Activated CD4-positive, alpha-beta T cell treated with anti-CD3 and anti-CD28 coated beads, Interleukin-2, amount 10 ng/mL, durations not matched to agents 24 days and 14 days (primary cell): Measurements from ENCODE around the gene BAD. TPM values are rescaled to one million over a fixed set of nuclear protein-coding genes. Genes with fewer than 3 reads are reported as not detected.
"Not testable (repeated sequence)": the region's sequence is repeated elsewhere in the genome, so short reads cannot be mapped to it uniquely, and the experiment has no call there.

Experiments used
- DNase-seq: peaks from one replicate; pipeline ENCODE4 v3.0.0; 2022
- H3K27ac Mint-ChIP-seq: one replicate; pipeline ENCODE4 v1.8.0; 2022; ENCODE audit warnings: mild to moderate bottlenecking, mixed read lengths
- H3K27me3 Mint-ChIP-seq: one replicate; pipeline ENCODE4 v1.8.0; 2022; ENCODE audit warnings: mixed read lengths
- H3K36me3 Mint-ChIP-seq: one replicate; pipeline ENCODE4 v1.8.0; 2022; ENCODE audit warnings: low read depth, mild to moderate bottlenecking, mixed read lengths
- H3K4me1 Mint-ChIP-seq: one replicate; pipeline ENCODE4 v1.8.0; 2021; ENCODE audit warnings: mixed read lengths
- H3K4me3 Mint-ChIP-seq: one replicate; pipeline ENCODE4 v1.8.0; 2022; ENCODE audit warnings: mild to moderate bottlenecking, moderate library complexity, mixed read lengths
- H3K9me3 Mint-ChIP-seq: one replicate; pipeline ENCODE4 v1.8.0; 2021; ENCODE audit warnings: mixed read lengths
- intact Hi-C: fragments of 100-400 bp; cut with micrococcal nuclease; formaldehyde crosslinking; loops from one replicate; pipeline ENCODE4 v1.15.1; 2023
- total RNA-seq: library from RNA; stranded (reverse); gene quantifications from 2 replicates; pipeline ENCODE4 v1.2.3, GENCODE V29; 2022

BAD gene
- total RNA-seq, 1 donor from 2014 or later = 34.0 TPM

- DNase-seq = no peak
- intact Hi-C loops = loop anchor here (10.0 kb wide), 1 partner anchor 1644 kb away; the partner anchor contains the start of gene MTA2
- Mint-ChIP-seq H3K27me3 (no peaks in the 10 kb centered on the region), H3K9me3 (no peaks in the 10 kb centered on the region), H3K4me1 (peaks cover 23% of the 10 kb centered on the region), H3K36me3 (peaks cover 5% of the 10 kb centered on the region), H3K4me3 (peak overlapping the region; percentile 34), H3K27ac (peak overlapping the region; percentile 56)
Measured at GRCh38 chr11:64249038-64249437, 35.4 kb downstream of the BAD start.

GRCh38 chr11:64248578-64248977 lies 35.9 kb downstream of the BAD start:
- intact Hi-C loops = loop anchor here (10.0 kb wide), 1 partner anchor 1644 kb away; the partner anchor contains the start of gene MTA2
- Mint-ChIP-seq H3K27ac (no peak overlapping the region), H3K9me3 (no peaks in the 10 kb centered on the region), H3K36me3 (peaks cover 7% of the 10 kb centered on the region), H3K4me3 (no peak overlapping the region), H3K4me1 (peaks cover 22% of the 10 kb centered on the region), H3K27me3 (no peaks in the 10 kb centered on the region)
- no peak for DNase-seq

- Mint-ChIP-seq H3K27me3 (no peaks in the 10 kb centered on the region), H3K27ac (no peak overlapping the region), H3K4me3 (peak overlapping the region; percentile 90), H3K36me3 (peaks cover 12% of the 10 kb centered on the region), H3K4me1 (peaks cover 27% of the 10 kb centered on the region), H3K9me3 (no peaks in the 10 kb centered on the region)
- intact Hi-C loops = loop anchor here (1.0 to 10.0 kb wide), 2 partner anchors 21 to 1643 kb away; partner anchors contain the start of gene MTA2
- DNase-seq = no peak
Measured at GRCh38 chr11:64247729-64248531, 36.5 kb downstream of the BAD start.

GRCh38 chr11:64246871-64247728 lies 37.4 kb downstream of the BAD start, which contains the start of gene PPP1R14B:
Gene PPP1R14B (minus strand): TSS chr11:64246943. CDS start chr11:64246673, 270 bp downstream.
- intact Hi-C loops = loop anchor here (1.0 to 10.0 kb wide), 3 partner anchors 22 to 1642 kb away; partner anchors contain the start of genes ESRRA and MTA2
- DNase-seq = peak; percentile 95
- peaks cover 29% of the 10 kb centered on the region for H3K4me1 Mint-ChIP-seq
- peak within 1 kb of the TSS; percentile 90 for H3K4me3 Mint-ChIP-seq
- H3K9me3 Mint-ChIP-seq = no peaks in the 10 kb centered on the region
- no peaks in the 10 kb centered on the region for H3K27me3 Mint-ChIP-seq
- H3K36me3 Mint-ChIP-seq = peaks cover 18% of the 10 kb centered on the region
- peak within 1 kb of the TSS; percentile 94 for H3K27ac Mint-ChIP-seq

GRCh38 chr11:64246621-64246870 lies 37.9 kb downstream of the BAD start:
- Mint-ChIP-seq H3K27ac (peak overlapping the region; percentile 86), H3K36me3 (peaks cover 19% of the 10 kb centered on the region), H3K4me3 (peak overlapping the region; percentile 90), H3K4me1 (peaks cover 25% of the 10 kb centered on the region)
- not testable (repeated sequence) for DNase-seq, H3K27me3 Mint-ChIP-seq, H3K9me3 Mint-ChIP-seq
- intact Hi-C loops = loop anchor here (1.0 to 10.0 kb wide), 2 partner anchors 59 to 1642 kb away; partner anchors contain the start of genes ESRRA and MTA2

GRCh38 chr11:64245797-64246620 lies 38.5 kb downstream of the BAD start:
- DNase-seq = peak; percentile 82
- H3K4me3 Mint-ChIP-seq = peak overlapping the region; percentile 90
- no peaks in the 10 kb centered on the region for H3K9me3 Mint-ChIP-seq
- H3K27ac Mint-ChIP-seq = peak overlapping the region; percentile 94
- peaks cover 20% of the 10 kb centered on the region for H3K36me3 Mint-ChIP-seq
- peaks cover 24% of the 10 kb centered on the region for H3K4me1 Mint-ChIP-seq
- intact Hi-C loops = loop anchor here (1.0 to 10.0 kb wide), 2 partner anchors 59 to 1641 kb away; partner anchors contain the start of genes ESRRA and MTA2
- H3K27me3 Mint-ChIP-seq = no peaks in the 10 kb centered on the region

GRCh38 chr11:64245401-64245796 lies 39.1 kb downstream of the BAD start:
- Mint-ChIP-seq H3K36me3 (peaks cover 23% of the 10 kb centered on the region), H3K4me3 (peak overlapping the region; percentile 90), H3K9me3 (no peaks in the 10 kb centered on the region), H3K27ac (peak overlapping the region; percentile 94), H3K4me1 (peaks cover 24% of the 10 kb centered on the region), H3K27me3 (no peaks in the 10 kb centered on the region)
- DNase-seq = no peak
- intact Hi-C loops = loop anchor here (10.0 kb wide), 1 partner anchor 1641 kb away; the partner anchor contains the start of gene MTA2

GRCh38 chr11:64244966-64245365 lies 39.5 kb downstream of the BAD start:
- Mint-ChIP-seq H3K27me3 (no peaks in the 10 kb centered on the region), H3K27ac (peak overlapping the region; percentile 41), H3K36me3 (peaks cover 27% of the 10 kb centered on the region), H3K9me3 (no peaks in the 10 kb centered on the region), H3K4me3 (peak overlapping the region; percentile 90), H3K4me1 (peaks cover 26% of the 10 kb centered on the region)
- intact Hi-C loops = loop anchor here (10.0 kb wide), 1 partner anchor 1640 kb away; the partner anchor contains the start of gene MTA2
- DNase-seq = no peak

GRCh38 chr11:64244107-64244506 lies 40.4 kb downstream of the BAD start:
- Mint-ChIP-seq H3K4me3 (peak overlapping the region; percentile 95), H3K9me3 (no peaks in the 10 kb centered on the region), H3K27ac (peak overlapping the region; percentile 45), H3K36me3 (peaks cover 27% of the 10 kb centered on the region), H3K27me3 (no peaks in the 10 kb centered on the region), H3K4me1 (peaks cover 26% of the 10 kb centered on the region)
- DNase-seq = no peak
- intact Hi-C loops = loop anchor here (10.0 kb wide), 1 partner anchor 1639 kb away; the partner anchor contains the start of gene MTA2

GRCh38 chr11:64243236-64243854 lies 41.1 kb downstream of the BAD start:
- intact Hi-C loops = loop anchor here (10.0 kb wide), 1 partner anchor 1639 kb away; the partner anchor contains the start of gene MTA2
- Mint-ChIP-seq H3K4me3 (peak overlapping the region; percentile 95), H3K9me3 (no peaks in the 10 kb centered on the region), H3K27me3 (no peaks in the 10 kb centered on the region), H3K4me1 (peaks cover 32% of the 10 kb centered on the region), H3K36me3 (peaks cover 31% of the 10 kb centered on the region), H3K27ac (peak overlapping the region; percentile 16)
- no peak for DNase-seq

- peaks cover 41% of the 10 kb centered on the region for H3K36me3 Mint-ChIP-seq
- peaks cover 39% of the 10 kb centered on the region for H3K4me1 Mint-ChIP-seq
- DNase-seq = no peak
- intact Hi-C loops = loop anchor here (1.0 to 10.0 kb wide), 7 partner anchors 11 to 1637 kb away; partner anchors contain the start of genes BAD, DNAJC4, FERMT3 and GPR137
- H3K27me3 Mint-ChIP-seq = no peaks in the 10 kb centered on the region
- H3K9me3 Mint-ChIP-seq = no peaks in the 10 kb centered on the region
- H3K27ac Mint-ChIP-seq = peak overlapping the region; percentile 97
- peak overlapping the region; percentile 95 for H3K4me3 Mint-ChIP-seq
Measured at GRCh38 chr11:64241491-64242374, 42.7 kb downstream of the BAD start.

GRCh38 chr11:64241241-64241490 lies 43.3 kb downstream of the BAD start:
- Mint-ChIP-seq H3K4me3 (peak overlapping the region; percentile 95), H3K9me3 (no peaks in the 10 kb centered on the region), H3K36me3 (peaks cover 41% of the 10 kb centered on the region), H3K27ac (peak overlapping the region; percentile 97), H3K27me3 (no peaks in the 10 kb centered on the region), H3K4me1 (peaks cover 39% of the 10 kb centered on the region)
- intact Hi-C loops = loop anchor here (1.0 to 10.0 kb wide), 7 partner anchors 11 to 1636 kb away; partner anchors contain the start of genes BAD, DNAJC4, FERMT3 and GPR137
- DNase-seq = peak; percentile 100
